ENCODE measurements around the gene ZNF668.
"Not testable (repeated sequence)": the region's sequence is repeated elsewhere in the genome, so short reads cannot be mapped to it uniquely, and the experiment has no call there.

Gene ZNF668

DNA sequence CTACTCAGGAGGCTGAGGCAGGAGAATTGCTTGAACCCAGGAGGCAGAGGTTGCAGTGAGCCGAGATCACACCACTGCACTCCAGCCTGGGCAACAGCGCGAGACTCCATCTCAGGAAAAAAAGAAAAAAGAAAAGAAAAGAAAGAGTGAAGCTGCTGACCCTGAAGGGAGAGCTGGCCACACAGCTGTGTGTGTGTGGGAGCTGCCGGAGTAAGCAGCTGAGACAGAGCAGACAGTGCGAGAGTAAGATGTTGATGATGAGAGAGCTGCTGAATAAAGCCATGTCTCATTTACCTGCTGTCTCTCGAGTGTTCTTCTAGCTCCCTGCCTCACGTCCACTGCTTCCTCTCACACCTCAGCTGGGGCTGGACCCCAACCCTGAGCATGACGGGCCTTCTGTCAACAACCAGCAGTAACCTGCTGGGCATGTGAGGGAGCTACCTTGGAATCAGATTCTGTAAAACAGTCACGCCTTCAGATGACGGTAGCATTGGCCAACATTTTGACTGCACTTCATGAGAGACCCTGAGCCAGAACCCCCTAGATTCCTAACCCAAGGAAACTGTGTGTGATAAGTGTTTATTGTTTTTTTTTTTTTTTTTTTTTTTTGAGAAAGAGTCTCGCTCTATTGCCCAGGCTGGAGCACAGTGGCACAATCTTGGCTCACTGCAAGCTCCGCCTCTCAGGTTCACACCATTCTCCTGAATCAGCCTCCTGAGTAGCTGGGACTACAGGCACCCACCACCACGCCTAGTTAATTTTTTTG is 27.0 kb upstream of the ZNF668 start:
- FAIRE-seq = not testable (repeated sequence)

DNA sequence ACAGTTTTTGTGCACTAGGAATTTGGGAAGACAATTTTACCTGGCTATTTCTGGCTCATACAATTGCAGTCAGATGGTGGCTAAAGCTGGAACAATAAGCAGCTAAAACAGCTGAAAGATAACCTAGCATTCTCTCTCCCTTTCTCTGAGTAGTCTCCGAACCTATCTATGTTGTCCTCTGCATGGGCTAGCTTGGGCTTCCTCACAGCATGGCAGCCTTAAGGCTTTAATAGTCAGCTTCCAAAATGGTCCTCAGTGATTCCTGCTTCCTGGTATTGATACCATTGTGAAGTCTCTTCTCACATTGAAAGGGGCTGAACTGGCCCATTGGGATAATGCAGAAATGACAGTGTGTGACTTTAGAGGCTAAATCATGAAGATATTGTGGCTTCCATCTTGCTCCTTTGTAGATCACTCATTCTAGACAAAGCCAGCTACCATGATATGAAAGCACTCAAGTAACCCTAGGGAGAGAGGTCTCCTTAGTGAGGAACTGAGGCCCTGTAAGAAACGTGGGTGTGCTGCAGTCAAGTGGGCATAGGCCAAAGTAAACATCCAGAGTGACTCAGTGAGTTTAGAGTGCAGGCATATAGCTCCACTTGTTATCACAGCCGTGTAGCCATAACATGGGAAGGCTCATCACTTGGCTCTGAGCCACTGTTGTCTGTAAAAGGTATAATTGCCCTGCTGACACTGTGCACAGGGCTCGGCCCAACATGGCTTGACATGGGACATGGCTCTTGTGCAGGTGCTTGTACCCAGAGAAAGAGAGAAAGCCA is 26.0 kb upstream of the ZNF668 start:
- FAIRE-seq = no peak

DNA sequence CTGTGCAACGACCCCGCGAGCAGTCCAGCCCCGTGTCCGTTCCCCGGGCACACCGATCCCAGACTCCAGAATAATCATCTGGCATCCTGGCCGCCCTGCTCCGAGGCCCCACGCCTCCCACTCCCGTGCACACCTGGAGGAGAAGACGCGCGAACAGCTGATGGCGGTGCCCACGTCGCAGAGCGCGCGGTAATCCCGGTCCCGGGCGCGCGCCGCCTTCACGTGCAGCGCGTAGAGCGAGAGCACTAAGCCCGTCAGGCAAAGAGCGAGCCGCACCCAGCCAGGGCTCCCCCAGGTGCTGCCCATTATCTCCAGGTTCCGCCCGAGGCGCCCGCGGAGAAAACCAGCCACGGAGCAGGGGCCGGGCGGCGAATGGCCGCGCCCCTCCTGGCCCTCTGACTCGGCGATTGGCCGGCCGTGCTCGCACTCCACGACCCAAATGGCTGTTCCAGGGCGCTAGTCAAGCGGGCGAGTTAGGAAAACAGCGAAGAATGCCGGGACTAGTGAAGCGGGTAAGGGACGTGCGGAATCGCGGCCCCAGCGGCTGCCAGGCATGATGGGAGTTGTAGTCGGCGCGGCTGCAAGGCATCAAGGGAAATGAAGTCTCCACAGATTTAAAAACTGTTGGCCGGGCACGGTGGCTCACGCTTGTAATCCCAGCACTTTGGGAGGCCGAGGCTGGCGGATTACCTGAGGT is 20.5 kb upstream of the ZNF668 start, which contains the start of gene VKORC1:
TSS of gene VKORC1 (minus strand) at position 374 of the 697 bp plus-strand sequence. CDS start at position 306, 68 bp downstream.
- FAIRE-seq = peak; percentile 95

GRCh38 chr16:31094088-31094423 is 20.0 kb upstream of the ZNF668 start:
- FAIRE-seq = no peak

GRCh38 chr16:31093132-31093703 is 19.2 kb upstream of the ZNF668 start:
- FAIRE-seq = no peak

DNA sequence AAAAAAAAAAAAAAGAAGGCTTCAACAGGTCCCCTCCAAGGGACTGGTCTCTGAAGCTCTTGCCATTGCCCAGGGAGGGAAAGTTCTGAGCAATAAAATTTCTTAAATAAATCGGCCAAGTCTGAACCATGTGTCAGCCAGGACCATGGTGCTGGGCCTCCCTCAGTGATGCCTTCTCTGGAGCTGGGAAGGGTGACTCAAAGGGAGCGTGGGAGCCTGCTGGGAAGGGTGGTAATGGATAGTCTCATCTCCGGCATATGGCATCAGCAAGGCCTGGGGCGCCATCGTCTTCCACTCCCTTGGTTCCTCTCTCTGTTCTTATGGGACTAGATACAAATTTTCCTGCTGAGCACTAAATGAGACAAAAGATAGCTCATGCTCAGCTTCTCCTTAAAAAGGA is 18.3 kb upstream of the ZNF668 start:
- no peak for FAIRE-seq

GRCh38 chr16:31090540-31090939 is 16.5 kb upstream of the ZNF668 start:
- no peak for FAIRE-seq

- FAIRE-seq = no peak
Measured at GRCh38 chr16:31089199-31089598, 15.2 kb upstream of the ZNF668 start.

DNA sequence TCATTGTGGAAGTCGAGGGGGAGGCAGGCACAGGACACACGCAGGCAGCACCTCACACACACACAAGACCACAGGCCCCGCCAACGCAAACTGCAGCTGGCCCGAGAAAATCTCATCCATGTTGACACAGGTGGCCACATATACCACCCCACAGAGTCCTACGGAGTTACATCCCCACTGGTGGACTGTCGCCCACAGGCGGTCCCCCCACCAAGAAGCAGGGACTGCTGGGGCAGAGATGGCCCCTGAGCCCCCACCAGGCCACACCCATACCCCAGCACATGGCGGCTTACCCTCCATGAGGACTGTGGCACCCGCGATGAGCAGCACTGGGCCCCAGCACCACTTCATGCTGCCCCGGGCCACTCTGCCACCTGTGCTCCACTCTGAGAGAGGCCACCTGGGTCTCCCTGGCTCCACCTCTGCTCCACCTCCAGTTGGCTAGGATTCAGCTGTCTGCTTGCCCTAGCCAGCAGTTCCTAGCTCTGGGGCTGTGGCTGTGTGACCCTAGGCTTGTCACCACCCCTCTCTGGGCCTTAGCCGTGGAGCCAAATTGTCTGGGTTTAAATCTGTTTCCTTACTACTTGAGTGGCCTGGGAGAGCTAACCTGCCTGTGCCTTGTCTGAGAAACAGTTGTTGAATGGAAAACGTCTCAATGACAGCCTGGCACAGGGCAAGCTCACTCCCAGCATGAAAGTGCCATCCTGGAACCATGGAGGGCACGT is 14.6 kb upstream of the ZNF668 start, which contains the start of gene PRSS53:
TSS of gene PRSS53 (minus strand) at position 485 of the 725 bp plus-strand sequence. CDS start at position 351, 134 bp downstream.
- no peak for FAIRE-seq

DNA sequence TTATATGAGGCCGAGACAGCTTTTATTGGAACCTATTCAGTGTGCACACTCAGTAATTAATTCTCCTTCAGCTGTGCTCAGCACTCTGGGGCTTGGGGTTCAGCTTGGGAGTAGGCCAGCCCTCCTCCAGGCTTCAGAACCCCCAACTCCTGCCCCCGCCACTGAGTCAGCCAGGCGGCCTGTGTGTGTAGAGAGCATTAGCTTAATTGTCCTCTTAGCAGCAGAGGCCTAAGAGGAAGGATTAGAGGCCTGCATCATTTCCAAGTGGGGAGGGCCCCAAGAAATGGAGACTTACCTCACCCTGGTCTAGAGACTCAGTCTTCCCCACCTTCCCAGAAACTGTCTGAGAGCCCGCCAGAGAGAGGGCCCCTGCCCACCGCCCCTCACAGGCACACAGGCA is 13.9 kb upstream of the ZNF668 start:
- FAIRE-seq = no peak

DNA sequence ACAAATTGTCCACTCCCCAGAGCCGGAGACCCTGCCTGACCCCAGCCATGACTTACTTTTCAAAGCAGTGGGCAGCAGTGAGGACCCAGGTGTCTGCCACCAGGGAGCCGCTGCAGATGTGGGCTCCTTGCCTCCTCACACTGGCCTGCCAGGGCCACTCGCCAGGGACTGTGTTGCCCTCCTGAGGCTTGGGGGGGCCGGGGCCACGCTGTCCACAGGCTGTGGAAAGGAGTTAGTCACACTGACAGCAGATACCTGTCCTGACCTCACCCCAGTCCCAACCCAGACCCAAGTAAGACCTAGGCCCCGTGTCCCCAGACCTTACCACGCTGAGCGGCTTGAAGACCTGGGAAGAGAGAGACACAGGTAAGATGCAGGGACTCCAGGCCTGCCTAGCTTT is 13.4 kb upstream of the ZNF668 start:
- FAIRE-seq = no peak

DNA sequence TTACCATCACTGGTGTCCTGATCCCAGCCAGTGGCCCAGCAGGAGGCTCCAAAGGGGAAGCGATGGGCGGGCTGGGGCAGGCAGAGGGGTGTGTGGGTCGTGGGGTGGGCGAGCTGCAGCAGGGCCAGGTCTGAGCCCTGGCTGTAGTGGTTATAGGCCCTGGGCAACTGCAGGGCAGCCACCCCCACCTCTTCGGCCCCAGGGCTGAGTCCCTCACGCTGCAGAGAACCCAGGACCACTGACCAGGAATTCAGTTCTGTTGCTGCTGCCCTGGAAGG is 12.5 kb upstream of the ZNF668 start:
- FAIRE-seq = no peak

DNA sequence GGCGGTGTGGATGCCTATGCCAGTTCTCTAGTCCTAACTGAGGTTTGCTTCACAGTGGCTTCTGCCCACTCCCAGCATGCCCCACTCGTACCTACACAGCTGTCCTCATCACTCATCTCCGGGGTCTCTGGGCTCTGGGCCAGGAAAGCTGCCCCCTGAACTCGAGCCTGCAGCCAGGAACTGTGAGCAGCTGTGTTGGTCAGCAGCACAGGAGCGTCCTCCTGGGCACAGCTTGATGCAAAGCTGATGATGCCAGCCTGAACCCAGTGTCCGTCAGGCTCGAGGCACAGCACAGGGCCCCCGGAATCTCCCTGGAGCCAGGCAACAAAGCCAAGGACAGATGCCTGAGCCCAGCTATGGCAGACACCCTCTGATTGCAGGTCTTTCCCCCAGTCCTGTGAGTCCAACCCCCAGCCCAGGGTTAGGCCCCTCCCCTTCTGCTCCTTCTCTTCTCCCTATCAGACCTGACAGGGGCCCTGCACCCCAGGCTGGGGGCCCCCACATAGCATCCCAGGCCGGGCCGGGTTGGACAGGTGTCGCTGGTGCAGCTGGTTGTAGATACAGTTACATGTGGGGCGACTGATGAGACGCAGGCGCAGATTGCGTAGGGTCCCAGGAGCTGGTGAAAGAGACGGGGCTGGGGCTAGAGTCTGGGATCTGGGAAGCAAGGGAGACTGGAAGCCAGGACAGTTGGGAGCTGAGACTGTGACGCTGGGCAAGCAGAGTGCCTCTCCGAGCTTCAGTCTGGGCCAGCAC is 12.0 kb upstream of the ZNF668 start:
- no peak for FAIRE-seq

GRCh38 chr16:31085411-31085810 is 11.4 kb upstream of the ZNF668 start:
- no peak for FAIRE-seq

GRCh38 chr16:31084584-31085302 is 10.7 kb upstream of the ZNF668 start:
- FAIRE-seq = no peak

GRCh38 chr16:31083981-31084380 is 9.9 kb upstream of the ZNF668 start:
- FAIRE-seq = no peak

DNA sequence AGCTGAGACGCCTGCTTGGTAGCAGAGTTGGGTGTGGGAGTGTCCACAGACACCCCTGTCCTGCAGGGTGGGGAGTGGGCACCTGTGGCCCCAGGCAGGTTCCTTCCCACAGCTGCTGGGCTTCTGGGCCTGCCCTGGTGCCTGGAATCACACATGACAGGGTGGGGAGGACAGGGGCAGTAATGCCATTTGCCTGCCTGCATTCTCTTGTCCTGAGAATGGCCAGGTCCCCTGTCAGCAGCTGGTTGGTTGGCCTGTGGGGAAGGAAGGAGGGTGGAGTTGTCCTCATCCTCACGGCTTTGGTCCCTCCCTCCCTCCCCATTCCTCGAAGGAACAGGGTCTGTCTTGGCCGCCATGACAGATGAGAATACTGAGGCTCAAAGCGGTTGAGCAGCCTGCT is 9.5 kb upstream of the ZNF668 start:
- FAIRE-seq = no peak

GRCh38 chr16:31083081-31083480 is 9.0 kb upstream of the ZNF668 start:
- FAIRE-seq = no peak

- no peak for FAIRE-seq
Measured at GRCh38 chr16:31082368-31083045, 8.5 kb upstream of the ZNF668 start.
